HG02759 (cell line): Measurements from ENCODE around the gene RCAN2.
A peak's percentile ranks its signal among the peaks of the same experiment; 100 is the strongest.

Experiments
- ATAC-seq: cut with Tn5 transposase; IDR thresholded peaks from one replicate; pipeline ENCODE4 v1.9.1; 2021; ENCODE audit warnings: mild to moderate bottlenecking, moderate library complexity; ENCODE audit not compliant: unreplicated experiment

Gene RCAN2

GRCh38 chr6:46293641-46294316 is 197.5 kb downstream of the RCAN2 start:
- ATAC-seq: peak; percentile 94

GRCh38 chr6:46291880-46292279 is 199.4 kb downstream of the RCAN2 start:
- ATAC-seq: no peak

GRCh38 chr6:46291275-46291633 is 200.0 kb downstream of the RCAN2 start:
- ATAC-seq: no peak

- ATAC-seq: no peak
These were observed 200.6 kb downstream of the RCAN2 start for GRCh38 chr6:46290421-46291274.

GRCh38 chr6:46289898-46290297 is 201.4 kb downstream of the RCAN2 start:
- ATAC-seq: no peak

GRCh38 chr6:46288835-46289234 is 202.4 kb downstream of the RCAN2 start:
- no peak for ATAC-seq

GRCh38 chr6:46287681-46288080 is 203.6 kb downstream of the RCAN2 start:
- no peak for ATAC-seq

GRCh38 chr6:46287043-46287442 is 204.2 kb downstream of the RCAN2 start:
- ATAC-seq: no peak

- no peak for ATAC-seq
These were observed 206.8 kb downstream of the RCAN2 start for GRCh38 chr6:46284475-46284874.

GRCh38 chr6:46281110-46281509 is 210.1 kb downstream of the RCAN2 start:
- ATAC-seq: no peak

- ATAC-seq: no peak
These were observed 211.4 kb downstream of the RCAN2 start for GRCh38 chr6:46279874-46280273.

GRCh38 chr6:46276576-46277142 is 214.6 kb downstream of the RCAN2 start:
- ATAC-seq: no peak

GRCh38 chr6:46274502-46274901 is 216.7 kb downstream of the RCAN2 start:
- no peak for ATAC-seq

- no peak for ATAC-seq
These were observed 217.3 kb downstream of the RCAN2 start for GRCh38 chr6:46273911-46274310.

GRCh38 chr6:46271728-46272127 is 219.5 kb downstream of the RCAN2 start:
- ATAC-seq: no peak

GRCh38 chr6:46271107-46271506 is 220.1 kb downstream of the RCAN2 start:
- no peak for ATAC-seq

- ATAC-seq: no peak
These were observed 220.9 kb downstream of the RCAN2 start for GRCh38 chr6:46270336-46270735.

GRCh38 chr6:46269447-46270229 is 221.6 kb downstream of the RCAN2 start:
- ATAC-seq: no peak

- ATAC-seq: no peak
These were observed 223.7 kb downstream of the RCAN2 start for GRCh38 chr6:46267515-46267914.

- ATAC-seq: no peak
These were observed 225.9 kb downstream of the RCAN2 start for GRCh38 chr6:46265373-46265772.

- no peak for ATAC-seq
These were observed 227.6 kb downstream of the RCAN2 start for GRCh38 chr6:46263707-46264086.
